Endometrium (tissue), 2 donors: ENCODE results near the gene IL22.

Experiments used
- FAIRE-seq: peaks from 2 replicates; lab custom pipeline; 2012; peaks lifted over from hg19 to GRCh38; lab: Jason Lieb, UNC
- donor health status: control.
- donor health status: control.

IL22 gene, protein sequence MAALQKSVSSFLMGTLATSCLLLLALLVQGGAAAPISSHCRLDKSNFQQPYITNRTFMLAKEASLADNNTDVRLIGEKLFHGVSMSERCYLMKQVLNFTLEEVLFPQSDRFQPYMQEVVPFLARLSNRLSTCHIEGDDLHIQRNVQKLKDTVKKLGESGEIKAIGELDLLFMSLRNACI

GRCh38 chr12:68253504-68253903 lies at the start of gene IL22:
IL22 (minus strand) TSS chr12:68253604; CDS start chr12:68253448, 156 bp downstream.
- FAIRE-seq: no peak

- no peak for FAIRE-seq
Observed at GRCh38 chr12:68297929-68298328, 44.5 kb upstream of the IL22 start.

DNA sequence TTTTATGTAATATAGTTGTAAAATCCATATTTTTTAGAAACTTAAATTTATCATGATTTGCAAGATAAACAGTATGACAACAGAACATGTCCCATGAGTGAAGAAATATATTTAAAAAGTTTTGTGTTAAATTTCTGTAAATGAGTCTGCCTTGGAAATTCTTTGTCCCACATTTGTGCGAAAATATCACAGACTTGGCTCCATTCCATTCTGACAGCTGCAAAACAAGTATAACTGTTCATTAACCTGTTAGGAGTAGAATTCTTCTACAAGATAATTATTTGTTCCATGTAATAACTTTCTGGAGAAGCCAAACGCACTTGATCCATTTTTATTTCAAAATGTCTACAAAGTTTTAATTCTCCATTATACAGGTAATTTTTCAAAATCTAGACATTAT lies 40.8 kb upstream of the IL22 start:
- FAIRE-seq: no peak

- FAIRE-seq: no peak
Observed at GRCh38 chr12:68293347-68293746, 39.9 kb upstream of the IL22 start.

DNA sequence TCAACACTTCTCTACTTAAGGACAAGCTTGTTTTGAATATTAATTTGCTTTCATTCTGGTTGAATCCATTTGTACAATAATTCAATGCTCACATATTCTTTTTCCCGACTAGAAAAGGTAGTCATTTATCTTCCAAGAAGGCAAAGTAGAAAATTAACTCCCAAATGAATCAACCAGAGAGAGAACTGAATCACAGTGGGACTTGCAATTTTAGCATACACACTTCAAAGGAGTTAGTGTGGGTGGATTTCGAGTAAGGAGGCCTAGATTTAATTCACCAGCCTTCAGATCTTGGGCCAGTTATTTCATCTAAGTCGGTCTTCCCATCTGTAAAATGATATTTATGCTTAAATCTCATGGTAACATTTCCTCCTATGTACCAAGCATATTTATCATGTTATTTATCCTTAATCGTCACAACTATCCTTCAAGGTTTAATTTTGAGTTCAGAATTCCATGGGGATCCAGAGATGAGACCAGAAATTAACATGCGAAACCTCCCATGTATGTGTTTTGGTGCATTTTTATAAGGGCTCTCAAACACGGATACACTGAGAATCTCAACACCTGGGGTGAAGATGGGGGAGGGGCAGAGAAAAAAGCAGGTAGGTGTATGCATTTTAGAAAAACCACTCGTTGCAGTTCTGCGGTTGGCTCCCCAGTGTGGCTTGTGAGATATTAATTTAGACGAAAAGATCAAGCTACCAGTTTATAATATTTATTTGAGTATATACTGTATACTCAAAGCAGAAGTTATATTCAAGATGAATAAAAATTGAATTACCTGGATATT lies 38.9 kb upstream of the IL22 start:
- no peak for FAIRE-seq

DNA sequence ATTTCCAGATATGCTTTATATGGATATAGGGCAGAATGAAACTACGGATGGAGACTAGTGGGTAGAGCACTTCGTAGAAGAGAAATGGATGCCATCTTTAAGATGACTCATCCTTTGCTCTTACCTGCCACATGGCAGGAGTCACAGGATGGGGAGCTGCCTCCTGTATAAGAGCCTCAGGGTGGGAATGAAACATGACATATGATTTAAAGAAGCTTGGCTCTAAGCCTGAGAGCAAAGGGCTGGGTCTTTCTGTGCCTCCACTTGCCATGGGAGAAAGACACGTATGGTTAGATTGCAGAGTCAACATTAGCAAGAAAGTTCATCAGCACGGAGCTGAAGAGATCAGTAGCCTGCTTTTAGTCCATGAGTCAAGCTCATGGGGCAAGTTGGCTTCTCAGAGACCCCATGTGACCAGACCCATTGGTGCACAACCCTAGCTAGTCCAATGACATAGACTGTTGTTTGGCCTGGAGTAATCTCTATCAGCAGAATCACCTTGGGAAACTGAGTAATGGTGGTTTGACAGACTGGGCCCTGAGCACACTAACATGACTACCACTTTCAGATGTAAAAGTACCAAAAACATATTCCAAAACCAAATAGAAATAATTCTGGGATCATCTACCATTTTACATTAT lies 38.1 kb upstream of the IL22 start:
- FAIRE-seq: no peak

DNA sequence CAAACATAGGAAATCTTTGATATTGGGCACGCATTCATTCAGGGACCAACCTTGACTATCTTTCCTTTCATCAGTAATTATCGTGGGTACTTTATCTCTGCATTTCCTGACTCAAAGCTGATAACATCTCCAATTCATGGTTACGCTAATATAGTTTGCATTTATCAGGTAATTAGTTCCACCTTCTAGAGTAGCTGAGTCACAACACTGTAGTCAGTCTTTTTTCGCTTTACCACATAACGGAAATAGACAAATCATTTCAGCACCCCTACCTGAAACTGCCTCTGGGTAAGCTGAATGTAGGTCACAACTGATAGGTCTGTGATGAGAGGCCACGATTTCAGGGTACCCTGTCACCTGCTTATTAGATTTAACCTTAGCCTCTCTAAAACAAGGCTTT lies 36.7 kb upstream of the IL22 start:
- FAIRE-seq: no peak

DNA sequence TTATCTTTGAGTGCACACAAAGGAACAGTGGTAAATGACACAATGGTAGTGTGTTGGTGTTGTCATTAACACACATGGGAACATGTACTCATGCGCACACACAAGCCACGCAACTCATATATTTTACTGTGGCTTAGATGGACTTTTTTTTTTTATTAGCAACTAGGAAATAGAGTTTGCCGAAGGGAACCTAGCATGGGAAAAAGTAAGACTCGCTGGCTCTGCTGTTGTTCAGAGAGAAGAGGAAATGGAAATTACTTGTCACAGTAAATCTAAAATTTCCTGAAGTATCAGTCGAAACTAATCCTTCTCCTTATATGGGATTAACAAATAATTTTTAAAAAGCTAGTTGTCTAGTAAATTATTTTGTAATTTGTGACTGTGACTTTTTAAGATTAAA lies 33.7 kb upstream of the IL22 start:
- no peak for FAIRE-seq

DNA sequence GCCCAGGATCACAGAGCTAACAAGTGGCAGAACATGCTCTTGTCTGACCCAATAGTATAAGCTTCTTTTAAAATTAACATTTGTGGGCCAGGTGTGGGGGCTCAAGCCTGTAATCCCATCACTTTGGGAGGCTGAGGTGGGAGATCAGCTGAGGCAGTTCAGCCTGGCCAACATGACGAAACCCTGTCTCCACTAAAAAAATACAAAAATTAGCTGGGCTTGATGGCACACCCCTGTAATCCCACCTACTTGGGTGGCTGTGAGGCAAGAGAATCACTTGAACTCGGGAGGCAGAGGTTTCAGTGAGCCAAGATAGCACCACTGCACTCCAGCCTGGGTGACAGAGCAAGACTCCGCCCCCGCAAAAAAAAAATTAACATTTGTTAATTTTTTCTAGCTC lies 33.0 kb upstream of the IL22 start:
- no peak for FAIRE-seq

DNA sequence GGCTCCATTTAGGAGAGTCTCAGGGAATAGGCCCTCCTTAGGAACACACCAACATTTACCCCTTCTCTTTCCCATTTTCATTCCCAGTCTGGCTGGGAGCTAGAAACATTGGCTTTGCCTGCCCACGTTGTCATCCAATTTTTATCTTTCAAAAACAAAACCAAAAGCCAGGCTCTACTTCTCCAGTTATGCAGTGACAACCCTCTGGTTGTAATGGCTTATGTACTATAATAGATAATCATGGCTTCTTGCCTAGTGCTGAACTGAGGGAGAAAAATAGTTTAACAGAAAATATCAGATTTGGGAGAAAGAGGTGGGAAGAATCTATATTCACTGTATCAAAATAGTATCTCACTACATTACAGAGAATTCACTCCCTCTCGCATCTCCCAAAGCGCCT lies 32.1 kb upstream of the IL22 start:
- FAIRE-seq: no peak

- no peak for FAIRE-seq
Observed at GRCh38 chr12:68281322-68282077, 28.1 kb upstream of the IL22 start.

DNA sequence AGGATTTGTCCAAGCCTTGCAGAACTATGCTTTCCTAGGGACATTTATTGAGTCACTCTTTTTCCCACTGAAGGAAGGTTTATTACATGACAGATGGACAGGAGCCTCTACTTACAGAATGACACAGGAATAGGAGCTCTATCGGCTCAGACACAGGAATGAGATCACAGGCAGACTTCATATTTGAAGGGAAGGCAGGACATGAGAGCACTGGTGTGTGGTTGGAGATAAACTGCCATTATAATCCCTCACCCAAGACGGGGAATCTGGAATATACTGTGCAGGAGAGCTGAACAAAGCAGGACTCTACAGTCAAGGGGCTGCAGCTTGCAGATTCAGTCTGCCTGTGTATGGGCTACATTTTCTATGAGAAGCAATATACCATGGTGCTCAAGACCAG lies 26.8 kb upstream of the IL22 start:
- no peak for FAIRE-seq

- no peak for FAIRE-seq
Observed at GRCh38 chr12:68279227-68280054, 26.0 kb upstream of the IL22 start.

GRCh38 chr12:68276402-68276930 lies 23.1 kb upstream of the IL22 start:
- no peak for FAIRE-seq

- no peak for FAIRE-seq
Observed at GRCh38 chr12:68272732-68273131, 19.3 kb upstream of the IL22 start.

- FAIRE-seq: no peak
Observed at GRCh38 chr12:68271346-68271745, 17.9 kb upstream of the IL22 start.

- no peak for FAIRE-seq
Observed at GRCh38 chr12:68270358-68270757, 17.0 kb upstream of the IL22 start.

- FAIRE-seq: no peak
Observed at GRCh38 chr12:68269779-68270178, 16.4 kb upstream of the IL22 start.

DNA sequence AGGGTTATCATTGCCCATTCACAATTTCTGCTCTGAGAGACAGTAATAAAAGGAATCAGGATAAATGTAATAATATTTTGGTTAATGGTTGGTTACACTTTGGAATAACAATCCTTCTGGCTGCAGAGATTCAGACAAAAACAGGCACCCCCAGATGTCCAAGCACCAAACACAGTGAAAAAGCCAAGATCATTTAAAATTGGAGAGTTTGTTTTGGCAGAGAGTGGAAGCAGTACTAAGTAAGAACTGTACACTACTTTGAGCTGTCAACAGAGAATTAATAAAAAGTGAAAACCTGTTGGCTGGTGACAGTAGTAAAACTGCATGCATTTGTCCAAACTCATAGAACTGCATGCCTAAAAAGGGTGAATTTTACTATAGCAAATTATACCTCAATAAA lies 15.6 kb upstream of the IL22 start:
- FAIRE-seq: no peak

DNA sequence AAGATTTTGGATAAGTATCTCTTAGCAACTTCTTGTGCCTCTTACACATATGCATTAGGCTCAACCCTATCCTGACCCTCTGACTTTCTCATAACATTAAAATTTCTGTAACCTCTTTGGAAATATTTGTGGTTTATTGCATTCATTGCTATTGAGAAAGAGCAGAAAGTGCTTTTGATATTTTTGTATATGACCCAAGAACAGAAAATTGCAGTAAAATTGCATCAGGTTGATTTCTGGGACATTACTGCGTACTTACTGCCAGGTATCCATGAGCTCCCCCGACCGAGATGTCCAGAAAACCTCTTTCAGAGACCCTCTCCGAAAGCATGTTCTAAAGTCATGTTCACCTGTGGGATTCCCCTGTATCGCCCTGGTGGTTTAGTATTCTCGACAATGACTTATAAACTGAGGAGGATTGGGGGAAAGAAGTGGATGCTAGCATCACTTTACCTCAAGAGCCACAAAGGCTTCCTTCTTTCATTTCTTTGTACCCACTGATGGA lies 14.5 kb upstream of the IL22 start:
- no peak for FAIRE-seq

DNA sequence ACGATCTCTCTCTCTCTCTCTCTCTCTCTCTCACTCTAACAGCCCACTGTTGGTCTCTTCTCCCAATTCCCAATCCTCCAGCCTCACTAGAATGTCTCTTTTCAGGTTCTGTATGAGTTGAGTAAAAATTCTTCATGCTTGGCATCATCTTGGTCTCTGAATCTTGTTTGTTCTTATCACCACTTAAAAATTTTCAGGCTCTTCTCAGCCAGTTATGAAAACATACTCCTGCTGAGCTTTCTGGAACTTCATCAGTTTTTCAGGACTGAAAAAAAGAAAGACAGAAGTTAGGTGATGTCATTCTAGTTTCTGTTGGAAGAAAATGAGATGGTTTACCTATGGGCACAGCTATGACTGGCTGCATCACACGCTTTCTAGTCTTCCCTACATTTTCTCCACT lies 11.5 kb upstream of the IL22 start:
- FAIRE-seq: no peak
